Right lobe of liver (tissue), 6 donors: ENCODE measurements around the gene OR2F1. TPM values are rescaled to one million over a fixed set of nuclear protein-coding genes. Genes with fewer than 3 reads are reported as not detected.

ENCODE experiments used
- ATAC-seq, 4 donors: fragments of 200-7000 bp; cut with Tn5 transposase; one replicate each; pipeline ENCODE4 v1.9.1; 2020; ENCODE audit warnings: mild to moderate bottlenecking in 4 of 4, moderate library complexity in 4 of 4
- DNase-seq, 3 donors: peaks; one replicate each; pipeline ENCODE4 v3.0.0-alpha.2; 2020
- H3K27ac ChIP-seq, 3 donors: fragments of 200-600 bp; one replicate each; pipeline ENCODE4 v1.8.0; 2022
- H3K27me3 ChIP-seq, 2 donors: fragments of 200-600 bp; one replicate each; pipeline ENCODE4 v1.8.0; 2022
- H3K36me3 ChIP-seq, 4 donors: fragments of 200-600 bp; sonication (generic) in 1 of 4; one replicate each; pipeline versions ENCODE4 v1.5.1 to v1.8.0; 2017 to 2022; ENCODE audit warnings: control low read depth in 1 of 4
- H3K4me1 ChIP-seq, 4 donors: fragments of 200-600 bp; sonication (generic) in 1 of 4; one replicate each; pipeline versions ENCODE4 v1.5.1 to v1.8.0; 2017 to 2022; ENCODE audit warnings: control low read depth in 1 of 4
- H3K4me3 ChIP-seq, 3 donors: fragments of 200-600 bp; one replicate each; pipeline ENCODE4 v1.8.0; 2022
- H3K9me3 ChIP-seq, 4 donors: fragments of 200-600 bp; sonication (generic) in 1 of 4; one replicate each; pipeline versions ENCODE4 v1.5.1 to v1.8.0; 2017 to 2022; ENCODE audit warnings: control low read depth in 1 of 4
- CTCF ChIP-seq, 4 donors: fragments of 200-600 bp in 3 of 4; fragments of 450-650 bp in 1 of 4; IDR thresholded peaks; one replicate each; pipeline versions ENCODE4 v1.5.1 to v1.8.0; 2016 to 2022; ENCODE audit warnings: antibody characterized with exemption in 4 of 4, mild to moderate bottlenecking in 2 of 4
- POLR2A ChIP-seq: fragments of 450-650 bp; IDR thresholded peaks from one replicate; pipeline ENCODE4 v1.6.1; 2017; ENCODE audit warnings: antibody characterized with exemption, mild to moderate bottlenecking
- WGBS: methylation state at CpG from one replicate; pipeline ENCODE4 v1.1.6; 2018; ENCODE audit warnings: low coverage, low lambda C conversion rate; ENCODE audit not compliant: insufficient coverage; ENCODE audit errors: missing lambda C conversion rate; 5-methylcytosine and 5-hydroxymethylcytosine counted together
- intact Hi-C, 2 donors: fragments of 100-400 bp; cut with DNase I; formaldehyde crosslinking; loops; one replicate each; pipeline versions ENCODE4 v1.11.2 to v1.14.1; 2022
- total RNA-seq, 6 experiments: library from RNA; depleted of rRNA in 2 of 6; stranded (reverse); fragments of >200 nt in 2 of 6; fragmentation: NEBNext Ultra II Directional in 3 of 6; extraction: Animal tissue kit (Norgen Biotek cat#: 25700) in 3 of 6; gene quantifications; one replicate each; pipeline versions ENCODE4 v1.1.0 to v1.2.4, GENCODE V29; 2016 to 2023
- donor health status: DM: no; HTN: yes; CAD: no.
- donor health status: DM: no; HTN: no; CAD: no.
- donor health status: DM: no; HTN: no; CAD: no.
- donor health status: DM: no; HTN: yes; CAD: no.
- donor health status: DM: no; HTN: yes; CAD: no.

Gene OR2F1
- total RNA-seq, 6 experiments from 2014 or later: not detected

DNA sequence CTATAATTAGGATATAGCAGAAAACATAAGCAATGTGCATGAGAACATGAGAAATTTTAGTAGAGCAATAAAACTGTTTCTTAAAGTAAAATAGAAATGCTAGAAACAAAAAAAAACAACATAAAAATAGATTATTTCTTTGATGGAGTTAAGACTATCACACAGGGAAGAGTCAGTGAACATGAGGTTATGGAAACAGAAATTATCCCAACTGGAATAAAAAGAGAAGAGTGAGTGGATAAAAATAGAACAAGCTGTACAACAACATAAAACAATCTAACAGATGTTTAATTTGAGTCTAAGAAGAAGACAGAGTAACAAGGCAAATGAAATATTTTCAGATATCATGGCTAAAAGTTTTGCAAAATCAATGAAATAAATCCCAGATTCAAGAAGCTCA, 38.0 kb downstream of the OR2F1 start:
- Histone ChIP-seq H3K27ac (no peak overlapping the region), H3K36me3 (no peaks in the 10 kb centered on the region), H3K9me3 (no peaks in the 10 kb centered on the region), H3K4me3 (no peak overlapping the region), H3K4me1 (no peaks in the 10 kb centered on the region), H3K27me3 (no peaks in the 10 kb centered on the region)
- DNase-seq (no peak), ATAC-seq (no peak)
- TF ChIP-seq POLR2A: no peak
- TF ChIP-seq CTCF (IDR thresholded peaks at IDR 0.05): no peak
- intact Hi-C loops: no loop called here

DNA sequence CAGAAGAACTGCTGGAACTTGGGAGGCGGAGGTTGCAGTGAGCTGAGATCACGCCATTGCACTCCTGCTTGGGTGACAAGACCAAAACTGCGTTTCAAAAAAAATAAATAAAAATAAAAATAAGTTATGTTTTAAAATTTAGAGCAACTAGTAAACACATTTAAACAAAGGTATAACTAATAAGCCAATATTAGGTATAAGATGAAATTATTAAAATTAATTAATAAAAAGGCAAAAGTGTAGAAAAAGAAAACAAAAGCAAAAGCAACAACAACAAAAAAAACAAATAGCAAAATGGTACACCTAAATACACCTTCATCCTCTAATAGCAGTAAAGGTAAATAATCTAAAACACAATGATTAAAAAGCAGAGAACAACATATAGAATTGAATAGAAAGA, 39.3 kb downstream of the OR2F1 start:
- DNase-seq (no peak), ATAC-seq (no peak)
- no peaks in the 10 kb centered on the region for H3K4me1 ChIP-seq
- intact Hi-C loops: no loop called here
- H3K27ac ChIP-seq: no peak overlapping the region
- H3K36me3 ChIP-seq: no peaks in the 10 kb centered on the region
- no peaks in the 10 kb centered on the region for H3K27me3 ChIP-seq
- H3K9me3 ChIP-seq: no peaks in the 10 kb centered on the region
- no peak for TF ChIP-seq POLR2A
- TF ChIP-seq CTCF (IDR thresholded peaks at IDR 0.05): no peak
- 78% methylated on average over 3 of the region's 3 CpGs for WGBS
- H3K4me3 ChIP-seq: no peak overlapping the region

DNA sequence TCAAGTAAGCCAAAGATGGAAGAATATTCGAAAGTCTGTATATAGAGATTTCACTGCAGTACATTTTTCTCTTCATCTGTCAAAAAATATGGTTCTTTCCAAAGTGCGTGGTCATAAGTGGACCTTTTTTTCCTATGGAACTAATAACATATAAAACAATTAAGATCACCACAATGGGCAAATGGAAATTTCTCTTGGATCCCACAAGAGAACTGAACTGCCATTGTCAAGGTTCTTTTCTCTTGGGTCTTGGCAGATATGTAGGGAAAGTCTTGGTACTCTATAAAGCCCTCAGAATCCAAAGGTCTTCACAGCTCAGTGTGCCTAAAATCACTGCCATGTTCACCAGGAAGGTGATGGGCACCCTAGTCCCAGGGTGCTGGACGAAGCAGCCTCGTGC, 45.4 kb downstream of the OR2F1 start, which contains the start of gene OR6B1:
Gene OR6B1, plus strand, starts transcription at position 301 of the 400 bp plus-strand sequence. CDS start 3,677 bp downstream, outside the sequence.
- Histone ChIP-seq H3K4me3 (no peak within 1 kb of the TSS), H3K4me1 (no peaks in the 10 kb centered on the region), H3K27ac (no peak within 1 kb of the TSS), H3K27me3 (no peaks in the 10 kb centered on the region), H3K36me3 (no peaks in the 10 kb centered on the region), H3K9me3 (no peaks in the 10 kb centered on the region)
- ATAC-seq (no peak), DNase-seq (no peak)
- intact Hi-C loops: no loop called here
- TF ChIP-seq CTCF (IDR thresholded peaks at IDR 0.05) (no peak), POLR2A (no peak)
- WGBS: 70% methylated on average over 4 of the region's 4 CpGs

GRCh38 chr7:144001543-144001942, 46.9 kb downstream of the OR2F1 start:
- WGBS: 72% methylated on average over 3 of the region's 3 CpGs
- Histone ChIP-seq H3K4me3 (no peak overlapping the region), H3K36me3 (no peaks in the 10 kb centered on the region), H3K27me3 (no peaks in the 10 kb centered on the region), H3K9me3 (no peaks in the 10 kb centered on the region), H3K4me1 (no peaks in the 10 kb centered on the region), H3K27ac (no peak overlapping the region)
- no peak for TF ChIP-seq POLR2A
- no peak for TF ChIP-seq CTCF (IDR thresholded peaks at IDR 0.05)
- ATAC-seq (no peak), DNase-seq (no peak)
- intact Hi-C loops: no loop called here

DNA sequence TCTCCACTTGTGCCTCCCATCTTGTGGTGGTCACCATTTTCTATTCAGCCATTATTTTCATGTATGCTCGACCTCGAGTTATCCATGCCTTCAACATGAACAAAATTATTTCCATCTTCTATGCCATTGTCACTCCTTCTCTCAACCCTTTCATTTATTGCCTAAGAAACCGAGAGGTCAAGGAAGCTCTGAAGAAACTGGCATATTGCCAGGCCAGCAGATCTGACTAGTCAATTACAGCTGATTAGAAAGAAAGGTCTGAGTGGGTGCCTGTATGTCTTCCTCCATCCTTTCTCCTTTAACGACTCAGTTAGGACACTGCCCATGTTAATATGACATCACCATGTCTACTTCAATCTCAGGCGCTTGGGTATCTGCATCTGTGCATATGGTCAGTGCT, 50.1 kb downstream of the OR2F1 start:
- H3K4me1 ChIP-seq: no peaks in the 10 kb centered on the region
- H3K4me3 ChIP-seq: no peak overlapping the region
- no peaks in the 10 kb centered on the region for H3K36me3 ChIP-seq
- H3K27ac ChIP-seq: no peak overlapping the region
- 64% methylated on average over 5 of the region's 5 CpGs for WGBS
- intact Hi-C loops: no loop called here
- ATAC-seq (no peak), DNase-seq (no peak)
- TF ChIP-seq CTCF (IDR thresholded peaks at IDR 0.05) (no peak), POLR2A (no peak)
- no peaks in the 10 kb centered on the region for H3K9me3 ChIP-seq
- H3K27me3 ChIP-seq: no peaks in the 10 kb centered on the region
